Measurements from ENCODE around the gene TMEM132C.
"Not testable (repeated sequence)": the region's sequence is repeated elsewhere in the genome, so short reads cannot be mapped to it uniquely, and the experiment has no call there.

TMEM132C gene

GRCh38 chr12:128423205-128423604 is 156.2 kb downstream of the TMEM132C start:
- DNase-seq: no peak

- DNase-seq: no peak
Observed at GRCh38 chr12:128424931-128425431, 158.0 kb downstream of the TMEM132C start.

- no peak for DNase-seq
Observed at GRCh38 chr12:128425666-128426331, 158.8 kb downstream of the TMEM132C start.

GRCh38 chr12:128426511-128426910 is 159.5 kb downstream of the TMEM132C start:
- DNase-seq: no peak

GRCh38 chr12:128439796-128440195 is 172.8 kb downstream of the TMEM132C start:
- DNase-seq: no peak

- no peak for DNase-seq
Observed at GRCh38 chr12:128442096-128442495, 175.1 kb downstream of the TMEM132C start.

GRCh38 chr12:128444598-128444997 is 177.6 kb downstream of the TMEM132C start:
- no peak for DNase-seq

- no peak for DNase-seq
Observed at GRCh38 chr12:128445415-128446127, 178.6 kb downstream of the TMEM132C start.

- DNase-seq: no peak
Observed at GRCh38 chr12:128449146-128449894, 182.3 kb downstream of the TMEM132C start.

GRCh38 chr12:128450810-128451209 is 183.8 kb downstream of the TMEM132C start:
- DNase-seq: no peak

- no peak for DNase-seq
Observed at GRCh38 chr12:128455851-128456250, 188.9 kb downstream of the TMEM132C start.

- DNase-seq: no peak
Observed at GRCh38 chr12:128456922-128457321, 190.0 kb downstream of the TMEM132C start.

- no peak for DNase-seq
Observed at GRCh38 chr12:128458301-128458974, 191.5 kb downstream of the TMEM132C start.

- no peak for DNase-seq
Observed at GRCh38 chr12:128459067-128459466, 192.1 kb downstream of the TMEM132C start.

GRCh38 chr12:128463881-128464280 is 196.9 kb downstream of the TMEM132C start:
- no peak for DNase-seq

- DNase-seq: no peak
Observed at GRCh38 chr12:128467882-128468281, 200.9 kb downstream of the TMEM132C start.

- DNase-seq: no peak
Observed at GRCh38 chr12:128468926-128469325, 202.0 kb downstream of the TMEM132C start.

GRCh38 chr12:128471491-128471890 is 204.5 kb downstream of the TMEM132C start:
- DNase-seq: no peak

- no peak for DNase-seq
Observed at GRCh38 chr12:128474916-128475315, 207.9 kb downstream of the TMEM132C start.

- no peak for DNase-seq
Observed at GRCh38 chr12:128476266-128476665, 209.3 kb downstream of the TMEM132C start.

GRCh38 chr12:128483526-128484255 is 216.7 kb downstream of the TMEM132C start:
- DNase-seq: no peak

- DNase-seq: not testable (repeated sequence)
Observed at GRCh38 chr12:128497376-128497775, 230.4 kb downstream of the TMEM132C start.

Data from activated naive CD4-positive, alpha-beta T cell treated with anti-CD3 and anti-CD28 coated beads, Interleukin-2, amount 50 U/mL, for 16 hours (primary cell).